ENCODE measurements around the gene WSB1.
A peak's percentile ranks its signal among the peaks of the same experiment; 100 is the strongest.

WSB1 gene

GRCh38 chr17:27333410-27333980 is 39.6 kb downstream of the WSB1 start:
- DNase-seq (ENCODE audit: extremely low read depth in 1 of 2, low read depth in 1 of 2): no peak

GRCh38 chr17:27336184-27336583 is 42.3 kb downstream of the WSB1 start:
- DNase-seq (ENCODE audit: extremely low read depth in 1 of 2, low read depth in 1 of 2): no peak

GRCh38 chr17:27338536-27338985 is 44.6 kb downstream of the WSB1 start:
- no peak for DNase-seq (ENCODE audit: extremely low read depth in 1 of 2, low read depth in 1 of 2)

GRCh38 chr17:27339198-27339835 is 45.4 kb downstream of the WSB1 start:
- no peak for DNase-seq (ENCODE audit: extremely low read depth in 1 of 2, low read depth in 1 of 2)

GRCh38 chr17:27339836-27340550 is 46.1 kb downstream of the WSB1 start:
- peak in 1 of 2 donors; percentile 48 for DNase-seq (ENCODE audit: extremely low read depth in 1 of 2, low read depth in 1 of 2)

- no peak for DNase-seq (ENCODE audit: extremely low read depth in 1 of 2, low read depth in 1 of 2)
Measured at GRCh38 chr17:27340575-27340974, 46.7 kb downstream of the WSB1 start.

- no peak for DNase-seq (ENCODE audit: extremely low read depth in 1 of 2, low read depth in 1 of 2)
Measured at GRCh38 chr17:27341041-27341471, 47.1 kb downstream of the WSB1 start.

DNA sequence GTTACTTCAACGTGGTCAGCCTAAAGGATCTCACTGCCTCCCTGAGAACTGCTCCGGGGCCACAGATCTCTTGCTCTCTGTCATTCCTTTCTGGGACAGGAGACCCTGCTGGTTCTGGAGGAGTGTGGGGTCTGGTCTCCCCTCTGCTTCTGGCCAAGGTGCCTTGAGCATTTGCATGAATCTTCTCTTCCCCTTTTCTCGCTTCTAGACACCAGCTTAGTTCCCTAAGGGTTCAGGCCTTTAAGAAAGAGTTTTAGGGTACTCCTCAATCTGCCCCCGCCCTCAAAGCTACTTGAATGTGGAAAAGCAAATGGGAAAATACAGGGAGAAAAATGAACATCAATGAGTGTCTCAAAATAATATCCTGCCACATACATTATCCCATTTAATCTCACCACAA is 48.1 kb downstream of the WSB1 start:
- no peak for DNase-seq (ENCODE audit: extremely low read depth in 1 of 2, low read depth in 1 of 2)

DNA sequence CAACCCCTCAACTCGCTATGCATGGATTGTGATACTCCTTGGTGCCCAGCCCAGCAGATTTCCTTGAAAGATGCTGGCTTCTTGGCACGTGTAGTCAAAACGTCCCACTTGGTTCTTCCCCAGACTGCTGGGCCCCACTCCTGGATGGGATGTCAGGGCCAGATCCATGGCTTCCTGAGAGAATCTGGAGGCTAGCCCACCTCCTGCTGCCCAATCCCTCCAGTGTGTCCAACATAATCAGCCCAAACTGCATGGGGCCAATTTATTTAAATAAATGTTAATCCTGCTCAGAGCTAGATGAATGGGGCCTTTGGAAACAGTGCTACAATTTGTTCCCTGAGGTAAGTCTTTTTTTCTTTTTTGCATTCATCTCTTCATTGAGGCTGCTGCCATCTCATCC is 49.4 kb downstream of the WSB1 start:
- DNase-seq (ENCODE audit: extremely low read depth in 1 of 2, low read depth in 1 of 2): no peak

DNA sequence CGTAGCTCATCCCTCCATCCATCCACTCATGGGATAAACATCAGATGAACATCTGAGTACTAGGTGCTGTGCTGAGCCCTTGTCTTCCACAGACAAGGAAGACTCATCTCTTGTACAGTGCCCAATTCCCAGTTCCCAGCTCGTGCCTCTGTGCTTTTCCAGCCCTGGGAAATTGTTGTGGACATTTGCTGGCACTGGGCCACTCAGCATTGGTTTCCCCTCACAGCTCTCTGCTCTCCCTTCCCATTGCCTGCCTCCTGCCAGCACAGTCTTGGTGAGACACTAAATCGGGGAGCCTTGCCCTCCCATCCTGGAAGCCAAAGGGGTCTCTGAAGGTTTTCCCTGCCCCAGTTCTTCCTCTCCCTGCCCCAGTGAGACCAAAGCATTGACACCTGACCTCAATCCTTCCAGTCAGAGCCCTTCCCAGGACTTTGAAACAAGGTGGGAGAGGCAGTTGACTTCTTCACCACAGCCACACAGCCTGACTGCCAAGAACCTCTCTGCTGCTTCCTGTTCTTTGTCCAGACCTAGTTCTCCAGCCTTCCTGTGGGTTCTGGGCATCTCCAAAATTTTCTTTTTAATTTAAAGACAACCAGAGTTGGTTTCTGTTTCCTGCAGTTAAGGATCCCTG is 50.2 kb downstream of the WSB1 start:
- no peak for DNase-seq (ENCODE audit: extremely low read depth in 1 of 2, low read depth in 1 of 2)

GRCh38 chr17:27345141-27345904 is 51.4 kb downstream of the WSB1 start:
- no peak for DNase-seq (ENCODE audit: extremely low read depth in 1 of 2, low read depth in 1 of 2)

GRCh38 chr17:27346228-27346899 is 52.5 kb downstream of the WSB1 start:
- DNase-seq (ENCODE audit: extremely low read depth in 1 of 2, low read depth in 1 of 2): no peak

DNA sequence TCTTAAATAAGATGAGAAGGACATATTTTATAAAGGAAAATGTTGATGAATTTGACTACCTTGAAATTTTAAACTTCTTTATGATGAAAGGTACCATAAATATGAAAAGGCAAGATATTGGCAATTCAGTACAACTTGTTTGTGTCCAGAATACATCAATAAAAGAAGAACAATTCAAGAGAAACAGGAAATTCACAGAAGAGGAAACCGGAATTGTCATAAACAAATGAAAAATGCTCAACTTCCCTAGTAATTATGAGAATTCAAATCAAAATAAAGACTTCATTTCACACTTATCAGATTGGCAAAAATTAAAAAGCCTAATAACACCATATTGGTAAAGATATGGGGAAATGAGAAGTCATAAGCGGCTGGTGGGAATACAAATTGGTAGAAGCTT is 54.3 kb downstream of the WSB1 start:
- DNase-seq (ENCODE audit: extremely low read depth in 1 of 2, low read depth in 1 of 2): no peak

GRCh38 chr17:27349540-27350021 is 55.7 kb downstream of the WSB1 start:
- no peak for DNase-seq (ENCODE audit: extremely low read depth in 1 of 2, low read depth in 1 of 2)

- DNase-seq (ENCODE audit: extremely low read depth in 1 of 2, low read depth in 1 of 2): no peak
Measured at GRCh38 chr17:27351759-27352158, 57.8 kb downstream of the WSB1 start.

- no peak for DNase-seq (ENCODE audit: extremely low read depth in 1 of 2, low read depth in 1 of 2)
Measured at GRCh38 chr17:27352448-27353032, 58.6 kb downstream of the WSB1 start.

DNA sequence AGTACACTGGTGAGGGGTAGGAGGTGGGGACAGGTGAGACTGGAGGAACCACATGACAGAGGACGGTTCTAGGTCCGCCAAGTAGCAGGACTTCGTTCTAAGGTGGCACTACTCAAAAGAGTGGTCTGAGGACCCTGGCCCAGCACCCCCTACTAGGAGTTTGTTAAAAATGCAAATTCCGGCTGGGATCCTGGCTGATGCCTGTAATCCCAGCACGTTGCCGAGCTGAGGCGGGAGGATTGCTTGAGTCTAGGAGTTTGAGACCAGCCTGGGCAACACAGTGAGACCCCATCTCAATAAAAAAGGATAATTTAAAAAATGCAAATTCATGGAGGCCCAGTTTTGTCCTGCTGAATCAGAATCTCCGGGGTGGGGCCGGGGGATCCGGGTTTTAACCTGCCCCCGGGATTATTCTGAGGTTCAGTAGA is 59.1 kb downstream of the WSB1 start:
- no peak for DNase-seq (ENCODE audit: extremely low read depth in 1 of 2, low read depth in 1 of 2)

- peak; percentile 79 to 83 for DNase-seq (ENCODE audit: extremely low read depth in 1 of 2, low read depth in 1 of 2)
Measured at GRCh38 chr17:27353461-27354050, 59.6 kb downstream of the WSB1 start.

DNA sequence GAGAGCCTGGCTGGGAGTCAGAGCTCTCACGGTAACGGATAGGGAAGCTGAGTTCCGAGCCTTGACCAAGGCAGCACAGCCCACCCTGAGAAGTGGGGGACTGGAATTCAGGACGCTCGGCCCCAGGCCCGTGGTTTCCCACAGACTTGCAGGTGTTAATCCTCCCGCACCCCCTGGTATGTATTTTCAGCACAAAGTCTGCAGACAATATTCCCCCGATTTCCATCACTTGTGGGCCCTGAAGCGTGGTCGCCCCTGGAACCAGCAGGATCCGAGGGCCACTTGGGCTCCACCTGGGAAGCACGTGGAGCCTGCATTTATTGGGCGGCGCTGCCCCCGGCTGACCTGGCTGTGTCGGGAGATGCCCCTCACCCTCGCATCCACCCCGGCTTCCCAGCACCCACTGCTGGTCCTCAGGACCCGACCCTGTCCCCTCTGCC is 60.2 kb downstream of the WSB1 start:
- no peak for DNase-seq (ENCODE audit: extremely low read depth in 1 of 2, low read depth in 1 of 2)
